CD4-positive, alpha-beta T cell (primary cell): ENCODE measurements around the gene ZNF507. TPM values are rescaled to one million over a fixed set of nuclear protein-coding genes. Genes with fewer than 3 reads are reported as not detected.

Experiments used
- ATAC-seq: fragments of 200-7000 bp; cut with Tn5 transposase; one replicate; pipeline ENCODE4 v1.10.0; 2022; ENCODE audit warnings: mild to moderate bottlenecking; ENCODE audit not compliant: poor library complexity
- CTCF ChIA-PET: fragments of 350-600 bp; sonication (Branson Sonifier 250); formaldehyde crosslinking; loops from one replicate; lab custom pipeline; 2021; ENCODE audit warnings: antibody characterized with exemption, inconsistent platforms; lab: Charles Lee
- POLR2A ChIA-PET: fragments of 350-600 bp; sonication (Branson Sonifier 250); formaldehyde crosslinking; loops from one replicate; lab custom pipeline; 2021; ENCODE audit warnings: antibody characterized with exemption, inconsistent platforms; lab: Charles Lee
- DNase-seq, 14 experiments: peaks; one replicate each; pipeline ENCODE4 v3.0.0-alpha.2; 2013 to 2020; ENCODE audit warnings: mixed read lengths in 2 of 14
- H3K27ac ChIP-seq, 2 donors: one replicate each; pipeline versions ENCODE4 v1.5.1 to v1.7.0; 2013; ENCODE audit warnings: low read length in 2 of 2, low read depth in 1 of 2, mild to moderate bottlenecking in 1 of 2
- H3K27me3 ChIP-seq, 2 experiments: 1 replicate in 1 of 2; 2 replicates in 1 of 2; pipeline versions ENCODE4 v1.6.1 to v1.7.0; 2013; ENCODE audit warnings: low read length in 2 of 2, control low read depth in 1 of 2, mild to moderate bottlenecking in 1 of 2, moderate library complexity in 1 of 2; ENCODE audit not compliant: insufficient read depth in 2 of 2, control insufficient read depth in 1 of 2
- H3K36me3 ChIP-seq: one replicate; pipeline ENCODE4 v1.6.1; 2013; ENCODE audit warnings: low read length, control low read depth; ENCODE audit not compliant: insufficient read depth
- H3K4me1 ChIP-seq: one replicate; pipeline ENCODE4 v1.6.1; 2013; ENCODE audit warnings: low read length, control low read depth; ENCODE audit not compliant: insufficient read depth
- H3K4me3 ChIP-seq: one replicate; pipeline ENCODE4 v1.5.1; 2013; ENCODE audit warnings: mild to moderate bottlenecking, low read length, moderate library complexity
- H3K9me3 ChIP-seq, 2 experiments: 1 replicate in 1 of 2; 2 replicates in 1 of 2; pipeline versions ENCODE4 v1.6.1 to v1.7.0; 2013; ENCODE audit warnings: low read length in 2 of 2, mild to moderate bottlenecking in 2 of 2, control low read depth in 1 of 2, moderate library complexity in 1 of 2; ENCODE audit not compliant: control insufficient read depth in 1 of 2, insufficient read depth in 1 of 2
- H3K27ac Mint-ChIP-seq: one replicate; pipeline ENCODE4 v1.8.0; 2020; ENCODE audit warnings: mixed read lengths
- H3K27me3 Mint-ChIP-seq: one replicate; pipeline ENCODE4 v1.8.0; 2021; ENCODE audit warnings: mixed read lengths
- H3K36me3 Mint-ChIP-seq: one replicate; pipeline ENCODE4 v1.8.0; 2021; ENCODE audit warnings: low read depth, mixed read lengths
- H3K4me1 Mint-ChIP-seq: one replicate; pipeline ENCODE4 v1.8.0; 2021; ENCODE audit warnings: low read depth, mixed read lengths
- H3K4me3 Mint-ChIP-seq: one replicate; pipeline ENCODE4 v1.8.0; 2020; ENCODE audit warnings: mild to moderate bottlenecking, mixed read lengths
- H3K9me3 Mint-ChIP-seq: one replicate; pipeline ENCODE4 v1.8.0; 2020; ENCODE audit warnings: mixed read lengths
- intact Hi-C, 2 experiments: fragments of 100-400 bp; cut with DNase I in 1 of 2; cut with micrococcal nuclease in 1 of 2; formaldehyde crosslinking; loops; one replicate each; pipeline versions ENCODE4 v1.15.1 to v1.9.0; 2023 to 2025; cut with DNase I, micrococcal nuclease
- total RNA-seq, 174 experiments: library from RNA in 2 of 174; stranded (reverse) in 2 of 174; gene quantifications; one replicate each; pipeline ENCODE4 v1.2.3 and lab custom pipeline; 2021 to 2026
- TF ChIP-seq, protein P1 (sequence below): fragments of 200-600 bp; IDR thresholded peaks from one replicate; pipeline ENCODE4 v1.8.0; 2022; ENCODE audit warnings: antibody characterized with exemption, mild to moderate bottlenecking

ZNF507 gene
- total RNA-seq, 2 experiments from 2014 or later, result 30.4 to 31.3 TPM

DNA sequence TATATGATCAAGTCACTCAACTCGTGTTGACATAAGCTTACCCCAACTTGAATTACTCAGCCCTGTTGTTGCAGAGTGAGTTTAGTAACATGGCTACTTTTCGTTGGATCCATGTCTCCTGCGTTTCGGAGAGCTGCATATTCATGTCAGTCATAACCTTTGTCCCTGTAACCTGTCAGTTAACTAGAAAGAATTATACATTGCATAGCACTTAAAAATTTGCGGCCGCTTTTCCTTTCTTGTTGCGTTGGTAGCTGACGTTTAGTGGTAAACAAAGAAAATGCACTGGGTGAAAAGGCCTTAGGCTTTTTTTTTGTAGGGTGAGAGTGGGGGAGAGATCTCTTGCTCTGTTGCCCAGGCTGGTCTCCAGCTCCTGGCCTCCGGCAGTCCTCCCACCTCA, 14.2 kb downstream of the ZNF507 start:
- H3K4me3 ChIP-seq, result no peak overlapping the region
- intact Hi-C loops, result no loop called here
- DNase-seq (no peak), ATAC-seq (no peak)
- H3K27ac ChIP-seq, result no peak overlapping the region
- TF ChIP-seq, protein P1, sequence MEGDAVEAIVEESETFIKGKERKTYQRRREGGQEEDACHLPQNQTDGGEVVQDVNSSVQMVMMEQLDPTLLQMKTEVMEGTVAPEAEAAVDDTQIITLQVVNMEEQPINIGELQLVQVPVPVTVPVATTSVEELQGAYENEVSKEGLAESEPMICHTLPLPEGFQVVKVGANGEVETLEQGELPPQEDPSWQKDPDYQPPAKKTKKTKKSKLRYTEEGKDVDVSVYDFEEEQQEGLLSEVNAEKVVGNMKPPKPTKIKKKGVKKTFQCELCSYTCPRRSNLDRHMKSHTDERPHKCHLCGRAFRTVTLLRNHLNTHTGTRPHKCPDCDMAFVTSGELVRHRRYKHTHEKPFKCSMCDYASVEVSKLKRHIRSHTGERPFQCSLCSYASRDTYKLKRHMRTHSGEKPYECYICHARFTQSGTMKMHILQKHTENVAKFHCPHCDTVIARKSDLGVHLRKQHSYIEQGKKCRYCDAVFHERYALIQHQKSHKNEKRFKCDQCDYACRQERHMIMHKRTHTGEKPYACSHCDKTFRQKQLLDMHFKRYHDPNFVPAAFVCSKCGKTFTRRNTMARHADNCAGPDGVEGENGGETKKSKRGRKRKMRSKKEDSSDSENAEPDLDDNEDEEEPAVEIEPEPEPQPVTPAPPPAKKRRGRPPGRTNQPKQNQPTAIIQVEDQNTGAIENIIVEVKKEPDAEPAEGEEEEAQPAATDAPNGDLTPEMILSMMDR, result no peak
- no peaks in the 10 kb centered on the region for H3K27me3 ChIP-seq
- Mint-ChIP-seq H3K4me3 (no peak overlapping the region), H3K27me3 (no peaks in the 10 kb centered on the region), H3K4me1 (peaks cover 81% of the 10 kb centered on the region), H3K36me3 (peaks cover 98% of the 10 kb centered on the region), H3K27ac (no peak overlapping the region), H3K9me3 (no peaks in the 10 kb centered on the region)
- peaks cover 81% of the 10 kb centered on the region for H3K36me3 ChIP-seq
- POLR2A ChIA-PET, result no interaction called here
- H3K4me1 ChIP-seq, result peaks cover 9% of the 10 kb centered on the region
- CTCF ChIA-PET, result interaction anchor here (0.8 kb wide), 2 partner anchors 13 to 44 kb away, joined by 3 read pairs; no protein-coding TSS in a partner anchor
- no peaks in the 10 kb centered on the region for H3K9me3 ChIP-seq

DNA sequence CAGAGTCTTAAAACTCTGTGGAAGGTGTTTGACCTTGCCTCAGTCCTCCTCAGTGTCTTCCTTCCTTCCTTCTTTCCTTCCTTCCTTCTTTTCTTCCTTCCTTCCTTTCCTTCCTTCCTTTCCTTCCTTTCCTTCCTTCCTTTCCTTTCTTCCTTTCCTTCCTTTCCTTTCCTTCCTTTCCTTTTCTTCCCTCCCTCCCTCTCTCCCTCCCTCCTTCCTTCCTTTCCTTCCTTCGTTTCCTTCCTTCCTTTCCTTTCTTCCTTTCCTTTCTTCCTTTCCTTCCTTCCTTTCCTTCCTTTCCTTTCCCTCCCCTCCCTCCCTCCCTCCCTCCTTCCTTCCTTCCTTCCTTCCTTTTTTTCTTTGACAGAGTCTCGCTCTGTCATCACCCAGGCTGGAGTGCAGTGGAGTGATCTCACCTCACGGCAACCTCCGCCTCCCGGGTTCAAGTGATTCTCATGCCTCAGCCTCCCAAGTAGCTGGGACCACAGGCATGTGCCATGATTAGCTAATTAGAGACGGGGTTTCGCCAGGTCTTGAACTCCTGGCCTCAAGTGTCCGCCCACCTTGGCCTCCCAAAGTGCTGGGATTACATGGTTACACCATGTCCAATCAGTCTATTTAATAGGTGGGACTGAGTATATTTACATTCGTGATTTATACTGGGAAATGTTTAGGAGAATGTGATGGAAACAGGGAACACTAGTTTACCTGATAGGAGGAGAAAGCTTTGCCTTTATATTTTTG, 16.3 kb downstream of the ZNF507 start:
- H3K36me3 Mint-ChIP-seq, result peaks cover 98% of the 10 kb centered on the region
- H3K9me3 Mint-ChIP-seq, result no peaks in the 10 kb centered on the region
- H3K27ac Mint-ChIP-seq, result no peak overlapping the region
- peaks cover 81% of the 10 kb centered on the region for H3K4me1 Mint-ChIP-seq
- intact Hi-C loops, result loop anchor here in 1 of 2 experiments (5.0 kb wide), 1 partner anchor 1189 kb away; no protein-coding TSS in a partner anchor
- H3K9me3 ChIP-seq, result no peaks in the 10 kb centered on the region
- POLR2A ChIA-PET, result no interaction called here
- no peaks in the 10 kb centered on the region for H3K27me3 Mint-ChIP-seq
- H3K4me3 ChIP-seq, result no peak overlapping the region
- peaks cover 5% of the 10 kb centered on the region for H3K4me1 ChIP-seq
- TF ChIP-seq, protein P1, result no peak
- CTCF ChIA-PET, result no interaction called here
- H3K27me3 ChIP-seq, result no peaks in the 10 kb centered on the region
- H3K4me3 Mint-ChIP-seq, result no peak overlapping the region
- peaks cover 82% of the 10 kb centered on the region for H3K36me3 ChIP-seq
- DNase-seq (no peak), ATAC-seq (no peak)
- H3K27ac ChIP-seq, result no peak overlapping the region

DNA sequence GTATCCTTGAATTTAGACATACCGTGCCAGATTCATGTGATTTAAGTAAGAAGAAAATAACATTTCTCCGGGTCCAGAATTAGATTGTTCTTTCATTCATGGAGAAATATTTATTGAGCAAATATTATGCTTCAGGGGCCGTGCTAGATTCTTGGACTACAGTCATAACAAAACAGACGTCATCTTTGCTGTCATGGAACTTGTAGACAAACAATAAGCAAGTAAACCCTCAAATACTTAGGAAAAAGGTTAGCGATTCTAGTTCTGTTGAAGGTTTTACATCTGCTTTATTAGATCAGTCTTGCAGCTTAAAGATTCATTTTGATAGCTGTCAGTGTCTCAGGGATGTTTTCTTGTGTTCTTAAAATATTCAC, 16.9 kb downstream of the ZNF507 start:
- H3K4me1 Mint-ChIP-seq, result peaks cover 82% of the 10 kb centered on the region
- H3K9me3 ChIP-seq, result no peaks in the 10 kb centered on the region

More for the DNA sequence above, 16.9 kb downstream of the ZNF507 start:
- H3K36me3 Mint-ChIP-seq, result peaks cover 98% of the 10 kb centered on the region
- H3K27me3 ChIP-seq, result no peaks in the 10 kb centered on the region
- no peaks in the 10 kb centered on the region for H3K27me3 Mint-ChIP-seq
- H3K9me3 Mint-ChIP-seq, result no peaks in the 10 kb centered on the region
- peaks cover 80% of the 10 kb centered on the region for H3K36me3 ChIP-seq
- TF ChIP-seq, protein P1, result no peak
- H3K4me3 ChIP-seq, result no peak overlapping the region
- intact Hi-C loops, result loop anchor here in 1 of 2 experiments (5.0 kb wide), 1 partner anchor 1190 kb away; no protein-coding TSS in a partner anchor
- ChIA-PET CTCF (no interaction called here), POLR2A (no interaction called here)
- DNase-seq (no peak), ATAC-seq (no peak)
- H3K4me1 ChIP-seq, result peaks cover 5% of the 10 kb centered on the region
- H3K27ac Mint-ChIP-seq, result no peak overlapping the region
- no peak overlapping the region for H3K27ac ChIP-seq
- H3K4me3 Mint-ChIP-seq, result no peak overlapping the region
